IMR-90 (cell line): Measurements from ENCODE around the gene BUB1B. TPM values are rescaled to one million over a fixed set of nuclear protein-coding genes. Genes with fewer than 3 reads are reported as not detected.

ENCODE experiments used
- ATAC-seq: fragments of 200-7000 bp; cut with Tn5 transposase; 2 replicates; pipeline ENCODE4 v1.9.1; 2020; ENCODE audit warnings: low read depth, mild to moderate bottlenecking, moderate library complexity
- BruUV-seq: library from RNA; stranded (reverse); fragments of 400-500 nt; replicated peaks from 2 replicates; lab custom pipeline; 2021; lab: Mats Ljungman, UMichigan
- CTCF ChIA-PET: fragments of 300-600 bp; formaldehyde crosslinking; extraction: SDS; loops from one replicate; lab custom pipeline; 2021; ENCODE audit warnings: antibody characterized with exemption; lab: Yijun Ruan, JAX
- POLR2A ChIA-PET: fragments of 300-600 bp; sonication (Branson Sonifier 250); formaldehyde crosslinking; loops from one replicate; lab custom pipeline; 2022; ENCODE audit warnings: antibody characterized with exemption; ENCODE audit not compliant: unreplicated experiment; lab: Charles Lee
- DNase-seq: peaks from one replicate; pipeline ENCODE4 v3.0.0; 2013
- H2AFZ ChIP-seq: replicated peaks from 2 replicates; pipeline ENCODE3; 2013; ENCODE audit warnings: low read length, mild to moderate bottlenecking; ENCODE audit not compliant: poor library complexity
- H2AK5ac ChIP-seq: 2 replicates; pipeline ENCODE4 v1.6.1; 2013; ENCODE audit warnings: low read depth, low read length, inconsistent platforms
- H2AK9ac ChIP-seq: replicated peaks from 2 replicates; pipeline ENCODE3; 2013; ENCODE audit warnings: mild to moderate bottlenecking, low read depth, low read length, moderate library complexity; ENCODE audit not compliant: poor library complexity
- H2BK120ac ChIP-seq: 2 replicates; pipeline ENCODE4 v1.6.1; 2013; ENCODE audit warnings: low read depth, low read length, inconsistent platforms
- H2BK15ac ChIP-seq: 3 replicates; pipeline ENCODE4 v1.6.1; 2013; ENCODE audit warnings: low read depth, low read length, inconsistent platforms
- H2BK20ac ChIP-seq: 2 replicates; pipeline ENCODE4 v1.6.1; 2013; ENCODE audit warnings: low read depth, mild to moderate bottlenecking, inconsistent platforms, low read length, moderate library complexity
- H2BK5ac ChIP-seq: 2 replicates; pipeline ENCODE4 v1.6.1; 2013; ENCODE audit warnings: mild to moderate bottlenecking, low read depth, low read length, inconsistent platforms; ENCODE audit not compliant: poor library complexity, severe bottlenecking
- H3K14ac ChIP-seq: replicated peaks from 2 replicates; pipeline ENCODE4 v1.6.1; 2013; ENCODE audit warnings: low read depth, low read length, inconsistent platforms
- H3K18ac ChIP-seq: 2 replicates; pipeline ENCODE4 v1.6.1; 2013; ENCODE audit warnings: low read depth, low read length, control low read depth
- H3K23ac ChIP-seq: 2 replicates; pipeline ENCODE4 v1.6.1; 2013; ENCODE audit warnings: low read depth, low read length, inconsistent platforms
- H3K27ac ChIP-seq: 2 replicates; pipeline ENCODE4 v1.5.1; 2013; ENCODE audit warnings: mild to moderate bottlenecking, control low read depth, low read length; ENCODE audit not compliant: insufficient read depth
- H3K27me3 ChIP-seq: 2 replicates; pipeline ENCODE4 v1.6.1; 2013; ENCODE audit warnings: low read length; ENCODE audit not compliant: control insufficient read depth, insufficient read depth
- H3K36me3 ChIP-seq: 2 replicates; pipeline ENCODE4 v1.6.1; 2013; ENCODE audit warnings: low read length, mixed read lengths; ENCODE audit not compliant: control insufficient read depth, insufficient read depth
- H3K4ac ChIP-seq: 2 replicates; pipeline ENCODE4 v1.6.1; 2013; ENCODE audit warnings: low read depth, low read length, inconsistent platforms
- H3K4me1 ChIP-seq: 2 replicates; pipeline ENCODE4 v1.6.1; 2013; ENCODE audit warnings: low read length, mixed read lengths; ENCODE audit not compliant: control insufficient read depth, insufficient read depth
- H3K4me2 ChIP-seq: 2 replicates; pipeline ENCODE4 v1.6.1; 2013; ENCODE audit warnings: low read depth, mild to moderate bottlenecking, control low read depth, low read length, moderate library complexity
- H3K4me3 ChIP-seq: 2 replicates; pipeline ENCODE4 v1.5.1; 2013; ENCODE audit warnings: low read depth, mild to moderate bottlenecking, control low read depth, low read length, moderate library complexity; ENCODE audit not compliant: insufficient read depth
- H3K56ac ChIP-seq: 2 replicates; pipeline ENCODE4 v1.6.1; 2013; ENCODE audit warnings: low read length, inconsistent platforms; ENCODE audit not compliant: insufficient read depth; ENCODE audit errors: extremely low read depth
- H3K79me1 ChIP-seq, 2 experiments: 2 replicates each; pipeline ENCODE4 v1.6.1; 2013; ENCODE audit warnings: low read length in 2 of 2, inconsistent platforms in 1 of 2, low read depth in 1 of 2
- H3K9ac ChIP-seq: 2 replicates; pipeline ENCODE4 v1.6.1; 2013; ENCODE audit warnings: low read depth, low read length, control low read depth
- H3K9me1 ChIP-seq: 2 replicates; pipeline ENCODE4 v1.6.1; 2013; ENCODE audit warnings: low read length, inconsistent platforms; ENCODE audit not compliant: insufficient read depth
- H3K9me3 ChIP-seq: 2 replicates; pipeline ENCODE4 v1.6.1; 2013; ENCODE audit warnings: low read length; ENCODE audit not compliant: control insufficient read depth, insufficient read depth
- H4K20me1 ChIP-seq: 2 replicates; pipeline ENCODE4 v1.6.1; 2013; ENCODE audit warnings: low read length, inconsistent platforms; ENCODE audit not compliant: insufficient read depth
- H4K5ac ChIP-seq: 2 replicates; pipeline ENCODE4 v1.6.1; 2013; ENCODE audit warnings: mild to moderate bottlenecking, low read depth, low read length, control low read depth
- H4K8ac ChIP-seq, 2 experiments: 2 replicates each; pipeline ENCODE4 v1.6.1; 2013; ENCODE audit warnings: low read depth in 2 of 2, low read length in 2 of 2, control low read depth in 1 of 2, inconsistent platforms in 1 of 2
- H4K91ac ChIP-seq: 2 replicates; pipeline ENCODE4 v1.6.1; 2013; ENCODE audit warnings: low read depth, low read length, inconsistent platforms; ENCODE audit not compliant: insufficient read depth
- CEBPB ChIP-seq: IDR thresholded peaks from 2 replicates; pipeline ENCODE4 v1.6.1; 2012; ENCODE audit warnings: low read depth, low read length, improper control_type of control experiment
- POLR2A ChIP-seq: IDR thresholded peaks from 2 replicates; pipeline ENCODE4 v1.6.1; 2012; ENCODE audit warnings: mild to moderate bottlenecking, low read depth, low read length
- WGBS, 2 experiments: methylation state at CpG; one replicate each; pipeline versions ENCODE4 v1.1.5 to v1.1.7; 2013; ENCODE audit warnings: missing lambda C conversion rate in 2 of 2; ENCODE audit not compliant: insufficient read length in 1 of 2; ENCODE audit errors: extremely low coverage in 2 of 2; 5-methylcytosine and 5-hydroxymethylcytosine counted together
- dilution Hi-C: fragments of 300-500 bp; cut with HindIII; formaldehyde crosslinking; loops from one replicate; pipeline ENCODE4 v1.14.3; 2018; ENCODE audit warnings: low sequenced_read_pairs; ENCODE audit not compliant: unreplicated experiment
- in situ Hi-C: fragments of 300-500 bp; cut with MboI; formaldehyde crosslinking; loops from 3 replicates; pipeline ENCODE4 v1.14.3; 2019; ENCODE audit warnings: low sequenced_read_pairs, inconsistent platforms, mixed read lengths
- intact Hi-C: fragments of 100-400 bp; cut with micrococcal nuclease; formaldehyde crosslinking; loops from 2 replicates; pipeline ENCODE4 v1.10.0; 2022
- polyA plus RNA-seq, 3 experiments: library from polyadenylated mRNA; depleted of rRNA; stranded (reverse); fragments of >200 nt; gene quantifications; 2 replicates each; pipeline ENCODE4 v1.2.3, GENCODE V29; 2012; ENCODE audit warnings: low replicate concordance in 1 of 3
- total RNA-seq: library from RNA; depleted of rRNA; stranded (reverse); fragments of >200 nt; gene quantifications from 2 replicates; pipeline ENCODE4 v1.2.3, GENCODE V29; 2012

Gene BUB1B
- total and polyA plus RNA-seq, 2 of the 4 experiments (the other 2 are of a cell fraction) = 15.6 to 24.7 TPM

DNA sequence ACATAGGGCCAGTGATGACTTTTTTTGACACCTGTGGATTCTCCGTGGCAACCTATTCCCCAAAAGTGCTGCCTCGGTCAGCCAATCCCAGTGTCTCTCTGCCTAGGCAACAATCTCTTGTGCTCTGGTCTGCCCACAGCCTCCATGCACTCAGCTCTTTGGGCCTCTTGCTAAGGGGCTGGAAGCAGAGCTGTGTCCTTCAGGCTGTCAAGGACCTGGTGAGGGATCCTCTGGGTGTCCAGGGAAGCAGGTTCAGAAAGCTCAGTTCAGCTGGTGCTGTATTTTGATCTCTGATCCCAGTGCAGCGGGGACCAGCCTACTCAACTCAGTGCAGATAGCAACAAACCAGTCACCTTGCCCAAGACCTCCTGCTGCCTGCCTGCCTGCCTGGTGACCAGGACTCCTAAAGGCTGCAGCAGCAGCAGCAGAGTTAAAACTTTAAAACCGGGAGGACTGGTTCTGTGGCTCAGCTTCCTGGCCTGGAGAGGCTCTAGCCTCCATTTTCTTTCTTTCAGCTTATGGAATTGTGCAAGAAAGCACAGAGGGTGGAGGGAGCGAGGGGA, 84.2 kb downstream of the BUB1B start:
- H2BK5ac ChIP-seq = no peak overlapping the region
- no peak overlapping the region for H3K18ac ChIP-seq
- no peak overlapping the region for H3K4ac ChIP-seq
- H3K79me1 ChIP-seq = no peaks in the 10 kb centered on the region
- dilution Hi-C loops = no loop called here
- H3K9me3 ChIP-seq = no peaks in the 10 kb centered on the region
- 73% methylated on average over 2 of the region's 5 CpGs; no CpG with 5 or more reads in 1 of the 2 experiments for WGBS, 2 experiments
- no peak overlapping the region for H4K91ac ChIP-seq
- H2AFZ ChIP-seq = no peak overlapping the region
- H3K4me3 ChIP-seq = no peak overlapping the region
- no peak overlapping the region for H3K23ac ChIP-seq
- H3K4me1 ChIP-seq = no peaks in the 10 kb centered on the region
- peak overlapping the region; percentile 37 for H2AK9ac ChIP-seq
- H2BK20ac ChIP-seq = no peak overlapping the region
- no peaks in the 10 kb centered on the region for H3K36me3 ChIP-seq
- H2BK15ac ChIP-seq = no peak overlapping the region
- TF ChIP-seq CEBPB = peak; percentile 5; the same call in 1 of the 2 replicates
- TF ChIP-seq POLR2A = no peak
- H3K9ac ChIP-seq = no peak overlapping the region
- no peak overlapping the region for H2AK5ac ChIP-seq
- ATAC-seq (peak; percentile 46), DNase-seq (no peak)
- H3K14ac ChIP-seq = no peak overlapping the region
- H3K4me2 ChIP-seq = no peak overlapping the region
- in situ Hi-C loops = no loop called here
- no peaks in the 10 kb centered on the region for H4K20me1 ChIP-seq
- H4K5ac ChIP-seq = no peak overlapping the region
- H2BK120ac ChIP-seq = no peak overlapping the region
- no TSS peak for BruUV-seq
- H3K27ac ChIP-seq = no peak overlapping the region
- intact Hi-C loops = no loop called here
- H3K9me1 ChIP-seq = no peaks in the 10 kb centered on the region
- ChIA-PET POLR2A (no interaction called here), CTCF (interaction anchor here (0.8 kb wide), 1 partner anchor 28 kb away, joined by 3 read pairs; no protein-coding TSS in a partner anchor)
- peaks cover 30% of the 10 kb centered on the region for H3K27me3 ChIP-seq
- no peak overlapping the region for H4K8ac ChIP-seq
- no peak overlapping the region for H3K56ac ChIP-seq
